ENCODE data around the gene CRELD2.
"Not testable (repeated sequence)": the region's sequence is repeated elsewhere in the genome, so short reads cannot be mapped to it uniquely, and the experiment has no call there.

The CRELD2 gene

DNA sequence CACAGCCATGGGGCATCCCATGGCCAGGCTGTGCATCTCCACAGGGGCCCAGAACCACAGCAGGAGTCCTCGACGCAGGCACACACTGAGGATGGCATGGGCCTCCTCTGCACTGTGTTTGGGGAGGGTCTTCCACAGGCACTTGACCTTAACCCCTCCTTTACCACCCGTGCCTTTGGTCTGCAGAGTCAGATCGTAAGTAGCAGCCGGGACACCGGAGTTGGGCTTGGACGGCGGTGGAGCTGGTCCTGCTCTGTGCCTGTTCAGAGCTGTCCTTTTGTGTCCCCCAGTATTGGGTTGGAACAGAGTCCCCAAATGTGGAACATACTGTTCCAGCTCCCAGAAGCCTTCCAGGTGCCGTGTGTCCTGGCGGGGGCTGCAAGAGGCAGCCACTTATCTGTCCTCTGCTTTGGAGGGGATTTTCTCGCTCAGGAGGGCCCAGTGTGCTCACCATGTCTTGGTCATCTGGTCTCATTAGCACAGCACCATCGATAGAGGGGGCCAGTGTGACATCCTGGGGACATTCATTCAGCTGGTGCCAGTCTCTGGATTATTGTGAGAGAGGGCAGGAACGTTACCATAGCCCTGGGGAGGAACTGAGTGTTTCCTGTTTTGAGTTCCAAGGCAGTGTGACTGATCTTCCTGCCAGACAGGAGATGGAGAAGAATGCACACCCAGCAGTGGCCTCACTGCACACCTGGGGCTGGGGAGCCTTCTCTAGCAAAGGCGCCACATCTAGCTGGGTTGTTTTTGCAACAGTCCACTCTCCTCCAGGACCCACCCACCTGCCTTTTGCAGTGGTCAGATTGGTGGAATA lies 12.4 kb downstream of the CRELD2 start:
- peak; percentile 26 for DNase-seq (ENCODE audit: low read depth)

DNA sequence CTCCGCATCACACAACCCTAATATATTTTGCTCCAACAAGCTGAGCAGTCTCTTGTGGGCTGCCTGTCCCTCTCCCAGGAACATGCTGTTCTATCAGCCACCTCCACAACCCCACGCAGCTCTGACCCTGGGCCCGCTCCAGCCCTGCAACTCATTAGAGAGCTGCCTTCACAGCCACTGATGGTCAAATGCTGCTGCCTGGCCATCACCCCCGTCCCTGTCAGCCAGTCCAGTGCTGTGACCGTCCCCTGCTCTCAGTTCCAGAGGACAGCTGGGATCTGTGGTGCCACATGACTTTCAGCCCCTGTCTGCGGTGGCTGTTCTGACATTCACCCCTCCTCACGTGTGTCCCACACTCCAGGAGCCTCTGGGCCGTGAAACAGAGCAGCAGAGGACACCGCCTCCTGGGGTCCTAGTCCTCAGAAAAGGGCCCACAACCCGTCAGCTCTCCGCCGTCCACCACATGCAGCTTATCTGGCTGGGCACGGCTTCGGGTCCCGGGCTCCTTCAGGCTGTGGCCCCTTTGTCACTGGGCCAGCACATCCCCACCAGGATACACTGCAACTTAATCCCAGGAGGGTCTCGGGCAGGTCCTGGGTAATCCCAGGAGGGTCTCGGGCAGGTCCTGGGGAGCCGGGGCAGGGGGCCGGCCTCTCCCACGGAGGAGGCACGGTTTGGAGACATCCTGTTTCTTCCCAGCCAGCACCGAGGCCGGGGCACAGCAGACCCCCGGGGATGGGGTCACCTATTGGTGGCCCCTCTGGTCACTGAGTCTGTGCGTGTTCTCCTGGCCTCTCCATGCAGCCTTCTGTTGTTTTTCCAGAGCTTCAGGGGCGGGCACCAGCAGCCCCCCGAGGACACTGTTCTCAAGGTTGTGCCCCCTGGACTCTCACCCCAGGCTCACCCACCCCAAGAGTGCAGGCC lies 15.1 kb downstream of the CRELD2 start:
- DNase-seq (ENCODE audit: low read depth): no peak

DNA sequence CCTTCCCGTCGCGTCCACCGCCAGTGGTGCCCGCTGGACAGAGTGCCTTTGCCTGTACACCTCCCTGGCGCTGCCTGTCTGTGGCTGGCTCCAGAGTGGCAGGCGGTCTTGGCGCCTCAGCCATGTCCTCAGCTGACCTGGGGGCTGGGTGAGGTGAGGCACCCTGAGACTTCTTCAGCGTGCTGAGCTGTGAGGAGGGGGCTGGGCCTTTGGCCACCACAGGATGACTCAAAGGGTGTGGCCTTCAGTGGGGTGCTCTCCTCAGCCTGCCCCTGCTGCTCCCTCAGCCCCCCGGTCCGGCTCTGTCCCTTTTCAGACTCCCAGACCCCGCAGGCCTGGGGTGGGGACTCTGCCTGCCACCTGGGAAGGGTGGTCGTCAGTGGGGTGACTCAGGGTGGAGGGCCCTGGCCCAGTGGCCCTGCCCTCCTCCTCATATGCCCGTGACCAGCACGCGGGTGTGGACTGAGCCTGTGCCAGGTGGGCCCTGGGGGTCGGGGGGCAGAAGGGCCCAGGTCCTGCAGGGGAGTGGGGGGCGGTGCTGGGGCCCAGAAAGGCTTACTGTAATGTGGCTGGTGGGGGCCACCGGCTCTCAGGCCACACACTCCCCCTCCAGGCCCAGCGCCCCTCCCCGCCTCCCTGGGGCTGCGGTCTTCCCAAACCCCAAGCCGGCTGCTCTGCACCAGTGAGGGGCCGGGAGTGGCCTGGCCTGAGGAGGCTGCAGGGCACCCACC lies 15.9 kb downstream of the CRELD2 start:
- DNase-seq (ENCODE audit: low read depth): peak; percentile 78

DNA sequence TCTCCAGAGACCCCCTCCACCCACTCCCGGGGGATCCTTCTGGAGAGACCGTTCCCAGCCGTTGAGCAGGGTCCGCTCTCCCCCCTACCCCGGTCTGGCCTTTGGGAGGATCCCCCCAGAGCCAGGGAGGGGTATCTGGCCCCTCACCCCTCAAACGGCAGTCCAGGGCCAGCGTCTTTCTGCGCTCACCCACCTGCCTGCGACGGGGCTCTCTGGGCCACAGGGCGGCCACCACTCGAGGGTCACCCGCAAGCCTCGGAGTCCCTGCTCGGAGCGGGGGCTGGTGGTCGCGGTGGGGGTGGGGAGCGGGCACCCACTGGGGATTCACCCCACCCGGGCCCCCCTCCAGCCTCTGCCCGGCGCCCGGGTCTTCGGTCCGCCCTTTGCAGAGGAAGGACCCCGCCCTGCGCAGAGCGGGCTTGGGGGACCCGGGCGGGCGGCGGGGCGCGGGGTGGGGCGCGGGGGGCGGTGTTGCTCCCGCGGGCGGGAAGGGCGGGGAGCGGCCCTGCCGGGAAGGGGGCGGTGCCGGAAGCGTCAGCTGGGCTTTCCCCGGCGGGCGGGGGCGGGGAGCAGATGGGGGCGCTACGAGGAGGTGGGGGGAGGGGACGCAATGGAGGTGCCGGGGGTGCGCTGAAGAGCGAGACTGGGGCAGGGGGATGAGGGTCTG lies 16.6 kb downstream of the CRELD2 start:
- DNase-seq (ENCODE audit: low read depth): peak; percentile 36

DNA sequence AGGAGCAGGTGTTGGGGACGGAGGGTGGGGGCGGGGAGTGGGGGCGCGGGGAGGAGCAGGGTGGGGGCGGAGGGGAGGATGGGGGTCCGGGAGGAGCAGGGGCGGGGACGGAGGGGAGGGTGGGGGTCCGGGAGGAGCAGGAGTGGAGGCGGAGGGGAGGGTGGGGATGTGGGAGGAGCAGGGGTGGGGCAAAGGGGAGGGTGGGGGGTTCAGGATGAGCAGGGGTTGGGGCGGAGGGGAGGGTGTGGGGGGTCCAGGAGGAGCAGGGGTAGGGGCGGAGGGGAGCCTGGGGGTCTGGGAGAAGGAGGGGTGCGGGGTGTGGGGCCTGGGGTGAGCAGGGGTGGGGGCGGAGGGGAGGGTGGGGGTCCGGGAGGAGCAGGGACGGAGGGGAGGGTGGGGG lies 17.1 kb downstream of the CRELD2 start:
- DNase-seq (ENCODE audit: low read depth): no peak

DNA sequence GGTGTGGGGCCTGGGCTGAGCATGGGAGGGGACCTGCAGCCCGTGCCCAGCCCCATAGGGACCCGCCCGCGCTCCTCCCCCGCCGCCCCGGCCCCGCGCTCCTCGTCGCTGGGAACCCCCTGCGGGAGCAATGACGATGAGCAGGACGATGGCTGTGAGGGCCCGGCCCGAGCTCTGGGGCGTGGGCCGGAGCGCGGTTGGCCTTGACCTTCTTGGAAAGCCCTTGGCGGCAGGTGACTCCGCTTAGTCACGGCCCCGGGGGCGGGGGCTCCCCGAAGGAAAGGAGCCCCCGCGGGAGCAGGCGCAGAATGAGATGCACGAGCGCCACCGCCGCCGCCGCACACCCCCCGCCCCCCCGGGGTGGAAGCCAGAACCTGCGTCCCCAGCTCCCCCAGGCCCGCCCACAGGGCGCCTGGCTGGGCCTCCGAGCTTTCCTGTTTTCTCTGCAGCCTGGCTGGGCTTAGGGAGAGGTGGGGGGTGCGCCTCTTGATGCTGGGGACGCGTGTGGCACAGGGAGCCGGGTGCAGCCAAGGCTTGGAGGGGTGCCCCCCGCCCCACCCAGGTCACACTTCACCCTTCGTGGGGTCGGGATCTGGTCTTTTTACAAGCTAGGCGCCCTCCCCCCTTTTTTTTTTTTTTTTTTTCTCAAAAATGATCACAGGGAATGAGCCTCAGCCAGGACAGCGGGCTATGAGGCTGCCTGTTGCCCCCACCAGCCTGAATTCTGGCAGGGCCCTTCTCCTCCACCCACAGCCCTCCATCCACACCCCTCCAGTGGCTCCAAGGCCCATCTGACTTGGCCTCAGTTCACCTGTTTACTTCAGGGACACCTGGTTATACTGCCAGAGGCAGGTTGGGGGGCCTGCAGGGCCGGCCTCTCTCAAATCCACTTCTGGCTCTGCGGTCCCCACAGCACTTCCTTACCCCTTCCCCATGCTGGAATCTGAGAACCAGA lies 17.9 kb downstream of the CRELD2 start:
- DNase-seq (ENCODE audit: low read depth): peak; percentile 68

DNA sequence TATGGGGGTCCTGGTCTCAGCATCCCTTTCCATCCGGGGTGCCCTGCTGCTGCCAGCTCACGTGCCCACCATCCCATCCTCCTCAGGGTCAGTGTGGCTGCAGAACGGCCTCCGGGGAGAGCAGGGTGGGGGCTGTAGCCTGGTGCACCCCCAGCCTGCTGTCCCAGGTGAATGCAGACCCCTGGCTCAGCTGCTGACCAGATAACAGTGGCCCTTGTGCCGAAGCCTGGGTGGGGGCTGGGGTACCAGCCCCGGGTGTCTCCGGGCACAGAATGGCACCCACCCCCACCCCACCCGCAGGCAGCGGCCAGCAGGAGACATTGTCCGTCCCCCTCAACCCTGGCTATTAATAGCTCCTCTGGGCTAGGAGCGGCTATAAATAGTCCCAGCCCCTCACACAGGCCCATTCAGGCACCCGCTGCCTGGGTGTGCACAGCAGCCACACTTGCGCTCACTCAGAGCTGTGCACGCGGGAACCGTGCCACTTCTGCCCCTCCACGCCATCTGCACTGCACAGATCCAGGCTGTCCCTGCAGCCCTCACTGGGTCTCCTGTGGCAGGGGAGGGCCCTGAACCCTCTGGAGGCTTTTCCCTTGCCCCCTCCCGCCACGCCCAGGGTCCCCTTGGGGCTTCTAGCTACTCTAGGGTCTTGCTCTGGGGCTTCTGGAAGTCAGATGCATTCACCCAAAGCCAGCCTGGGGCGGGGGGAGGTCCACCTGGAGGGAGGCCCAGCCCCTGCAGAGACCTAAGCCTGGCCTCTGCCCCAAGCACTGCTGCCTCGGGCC lies 18.7 kb downstream of the CRELD2 start:
- DNase-seq (ENCODE audit: low read depth): no peak

DNA sequence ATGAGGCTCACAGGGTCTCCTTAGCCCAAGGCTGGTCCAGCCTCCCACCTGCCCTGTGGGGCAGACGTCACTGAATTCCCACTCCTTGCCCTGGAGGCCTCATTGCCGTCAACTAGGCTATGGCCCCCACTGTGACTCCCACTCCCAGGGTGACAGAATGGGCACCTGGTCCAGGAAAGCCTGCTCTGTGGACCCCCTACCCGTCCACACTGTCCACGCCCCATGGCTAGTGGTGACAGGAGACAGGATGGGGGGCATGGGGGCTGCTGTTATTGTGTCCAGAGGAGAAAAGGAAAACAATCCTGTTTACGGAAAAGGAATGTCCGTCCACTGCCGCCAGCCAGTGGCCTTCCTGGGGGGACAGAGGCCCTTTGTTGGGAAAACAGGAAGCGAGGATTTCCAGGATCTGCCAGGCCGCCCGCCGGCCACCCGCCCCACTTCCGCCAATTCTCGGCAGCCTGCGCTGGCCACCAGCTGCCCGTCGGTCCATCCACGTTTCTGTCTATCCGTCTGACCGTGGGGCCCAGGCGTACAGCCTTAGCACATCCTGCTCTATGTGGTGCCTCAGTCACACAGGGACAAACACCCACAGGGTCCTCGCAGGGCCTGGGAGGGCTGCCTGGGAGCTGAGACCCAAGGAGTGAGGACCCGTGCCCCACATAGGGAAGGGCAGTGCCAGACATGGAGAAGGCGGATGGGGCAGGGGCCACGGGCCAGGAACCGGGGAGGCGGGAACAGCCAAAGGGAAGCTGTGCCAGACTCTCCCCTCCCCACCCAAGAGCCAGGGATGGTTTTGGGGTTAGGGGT lies 19.5 kb downstream of the CRELD2 start:
- no peak for DNase-seq (ENCODE audit: low read depth)

DNA sequence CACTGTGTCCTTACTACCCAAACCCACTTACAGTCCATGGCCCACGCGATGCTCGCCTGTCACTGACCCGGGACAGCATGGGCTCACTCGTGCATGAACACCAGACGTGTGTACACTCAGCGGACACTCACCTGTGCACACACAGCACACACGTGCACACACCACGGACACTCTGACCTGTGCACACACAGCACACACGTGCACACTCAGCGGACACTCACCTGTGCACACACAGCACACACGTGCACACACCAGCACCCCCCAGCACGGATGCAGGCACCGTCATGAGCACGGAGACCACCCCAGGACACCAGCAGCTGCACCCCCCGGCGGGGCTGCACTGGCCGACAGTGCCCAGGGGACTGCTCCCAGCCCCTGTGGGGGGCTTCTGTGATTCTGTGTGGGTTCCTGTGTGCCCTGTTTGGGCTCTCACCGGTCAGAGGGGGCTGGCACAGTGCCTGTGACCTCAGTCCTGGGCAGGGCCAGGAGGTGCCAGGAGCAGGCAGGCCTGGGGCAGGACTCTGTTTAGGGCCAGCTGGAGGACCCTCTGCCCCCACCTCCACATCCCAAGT lies 20.2 kb downstream of the CRELD2 start:
- DNase-seq (ENCODE audit: low read depth): no peak

DNA sequence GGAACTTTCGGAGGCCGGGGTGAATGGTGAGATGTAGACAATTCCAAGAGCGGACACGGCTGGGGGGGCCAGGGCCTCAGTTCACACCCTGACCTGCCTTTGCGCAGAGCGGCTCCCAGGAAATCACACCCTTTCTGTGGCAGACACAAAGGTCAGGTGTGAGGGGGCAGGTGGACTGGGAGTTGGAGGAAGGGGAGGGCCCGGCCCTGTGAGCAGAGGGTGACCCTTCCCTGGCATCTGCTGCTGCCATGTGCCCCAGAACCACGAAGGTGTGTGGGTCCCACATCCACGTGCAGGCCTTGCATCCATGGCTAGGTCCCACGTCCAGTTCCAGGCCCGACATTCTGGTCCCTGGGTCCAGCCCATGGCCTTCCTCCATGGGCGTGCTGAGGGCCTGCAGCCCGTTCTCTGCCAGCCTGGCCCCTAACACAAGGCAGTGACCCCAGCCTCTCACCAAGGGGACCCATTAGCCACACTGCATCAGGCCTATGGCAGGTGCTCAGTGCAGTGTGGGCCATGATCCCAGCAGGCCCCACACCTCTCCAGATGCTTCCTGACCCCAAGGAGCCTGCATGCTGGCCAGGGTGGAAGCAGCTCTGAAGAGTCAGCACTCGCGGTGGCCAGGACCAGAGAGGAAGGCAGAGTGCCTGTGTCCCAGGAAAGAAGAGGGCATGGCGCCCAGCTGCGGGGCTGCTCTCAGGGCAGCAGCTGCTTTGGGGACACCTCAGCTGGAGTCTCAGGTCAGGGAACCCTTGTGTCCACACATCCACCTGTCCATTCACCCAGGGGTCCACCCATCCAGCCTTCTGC lies 23.3 kb downstream of the CRELD2 start:
- DNase-seq (ENCODE audit: low read depth): no peak

DNA sequence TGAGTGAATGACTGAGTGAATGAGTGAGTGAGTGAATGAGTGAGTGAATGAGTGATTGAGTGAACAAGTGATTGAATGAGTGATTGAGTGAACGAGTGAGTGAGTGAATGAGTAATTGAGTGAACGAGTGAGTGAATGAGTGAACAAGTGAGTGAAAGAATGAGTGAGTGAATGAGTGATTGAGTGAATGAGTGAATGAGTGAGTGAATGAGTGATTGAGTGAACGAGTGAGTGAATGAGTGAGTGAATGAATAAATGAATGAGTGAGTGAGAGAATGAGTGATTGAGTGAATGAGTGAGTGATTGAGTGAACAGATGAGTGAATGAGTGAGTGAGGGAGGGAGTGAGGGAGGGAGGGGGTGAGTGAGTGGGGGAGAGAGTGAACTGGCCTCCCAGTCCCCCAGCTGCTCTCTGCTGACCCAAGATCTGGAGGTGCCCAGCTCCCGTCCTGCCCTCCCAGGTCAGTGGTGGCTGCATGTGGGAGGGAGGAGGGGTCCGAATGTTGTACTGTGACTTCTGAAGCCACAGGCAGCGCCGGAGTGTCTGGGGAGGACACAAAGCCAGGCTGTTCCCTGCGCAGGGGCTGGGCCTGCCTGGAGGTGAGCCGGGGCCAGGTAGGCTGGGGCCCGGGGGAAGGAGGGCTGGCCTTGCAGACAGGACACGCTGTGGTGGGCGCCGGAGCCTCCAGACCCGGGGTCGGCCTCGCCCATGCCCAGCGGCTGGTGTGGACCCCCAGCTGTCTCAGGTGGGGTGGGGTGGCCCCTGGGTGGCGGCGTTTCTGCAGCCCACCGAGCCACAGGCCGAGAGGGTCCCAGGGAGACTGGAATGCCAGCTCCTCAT lies 24.4 kb downstream of the CRELD2 start:
- no peak for DNase-seq (ENCODE audit: low read depth)

DNA sequence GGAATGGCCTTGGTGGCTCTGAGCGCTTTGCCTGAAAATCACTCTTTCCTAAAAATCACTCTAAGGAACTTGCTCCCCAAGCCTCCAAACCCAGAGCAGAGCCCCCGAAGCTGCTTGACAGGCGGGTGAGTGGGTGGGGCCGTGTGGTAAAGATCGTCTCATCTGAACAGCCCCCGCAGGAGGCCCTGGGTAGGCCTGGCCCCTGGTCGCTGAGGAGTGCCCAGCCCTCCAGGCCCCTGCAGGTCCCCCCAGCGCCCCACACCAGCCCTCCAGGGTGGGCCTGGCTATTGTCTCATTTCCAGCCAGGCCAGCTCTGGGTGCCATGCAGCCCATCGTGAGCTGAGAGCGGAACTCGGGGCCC lies 25.0 kb downstream of the CRELD2 start:
- DNase-seq (ENCODE audit: low read depth): no peak

DNA sequence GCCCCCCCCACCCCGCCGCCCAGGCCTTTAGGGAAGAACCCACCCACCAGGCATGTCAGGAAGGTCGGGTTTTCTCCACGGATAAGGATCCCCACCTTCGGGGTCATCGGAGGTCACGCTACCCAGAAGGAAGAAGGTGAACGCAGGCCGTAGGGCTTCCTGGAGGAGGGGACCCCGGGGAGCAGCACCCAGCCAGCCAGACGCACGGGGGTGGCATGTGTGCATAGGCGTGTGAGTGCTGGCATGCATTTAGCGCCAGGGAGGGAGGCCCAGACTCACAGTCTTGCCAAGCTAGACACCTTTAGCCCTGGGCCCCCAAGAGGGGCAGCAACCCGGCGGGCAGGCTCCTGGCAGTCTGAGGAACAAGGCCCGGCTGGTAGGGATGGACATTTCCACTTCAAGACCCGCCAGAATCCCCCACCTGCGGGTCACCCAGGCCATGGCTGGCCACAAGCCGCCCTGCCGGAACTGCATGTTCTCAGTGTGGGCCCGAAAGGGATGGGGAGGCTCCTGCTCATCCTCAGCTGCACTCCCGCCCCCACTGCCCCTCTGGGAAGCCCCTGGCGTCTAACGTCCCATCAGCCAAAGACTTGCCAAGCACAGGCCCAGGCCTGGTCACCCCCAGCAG lies 25.5 kb downstream of the CRELD2 start:
- DNase-seq (ENCODE audit: low read depth): no peak

DNA sequence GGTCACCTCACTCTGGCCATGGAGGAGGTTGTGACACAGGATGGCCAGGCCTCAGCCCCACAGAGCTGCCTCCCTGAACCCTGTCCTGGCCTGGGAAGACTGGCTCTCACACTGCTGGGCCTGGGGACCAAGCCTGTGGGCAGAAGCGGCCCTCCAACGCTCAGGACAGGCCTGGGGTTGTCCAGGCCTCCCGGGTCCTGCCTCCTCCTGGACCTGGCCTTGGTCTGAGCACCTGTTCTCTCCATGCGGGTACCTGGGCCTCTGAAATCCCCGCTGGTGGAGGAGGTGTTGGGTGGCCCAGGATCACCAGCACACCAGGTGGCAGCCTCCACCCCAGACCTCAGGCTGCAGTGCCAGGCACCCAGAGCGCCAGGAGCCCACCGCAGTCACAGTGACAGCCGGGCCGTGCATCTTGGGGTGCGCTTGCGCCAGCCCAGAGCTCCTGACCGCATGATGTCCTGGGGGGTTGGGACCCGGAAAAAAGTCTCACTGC lies 26.0 kb downstream of the CRELD2 start:
- DNase-seq (ENCODE audit: low read depth): no peak

DNA sequence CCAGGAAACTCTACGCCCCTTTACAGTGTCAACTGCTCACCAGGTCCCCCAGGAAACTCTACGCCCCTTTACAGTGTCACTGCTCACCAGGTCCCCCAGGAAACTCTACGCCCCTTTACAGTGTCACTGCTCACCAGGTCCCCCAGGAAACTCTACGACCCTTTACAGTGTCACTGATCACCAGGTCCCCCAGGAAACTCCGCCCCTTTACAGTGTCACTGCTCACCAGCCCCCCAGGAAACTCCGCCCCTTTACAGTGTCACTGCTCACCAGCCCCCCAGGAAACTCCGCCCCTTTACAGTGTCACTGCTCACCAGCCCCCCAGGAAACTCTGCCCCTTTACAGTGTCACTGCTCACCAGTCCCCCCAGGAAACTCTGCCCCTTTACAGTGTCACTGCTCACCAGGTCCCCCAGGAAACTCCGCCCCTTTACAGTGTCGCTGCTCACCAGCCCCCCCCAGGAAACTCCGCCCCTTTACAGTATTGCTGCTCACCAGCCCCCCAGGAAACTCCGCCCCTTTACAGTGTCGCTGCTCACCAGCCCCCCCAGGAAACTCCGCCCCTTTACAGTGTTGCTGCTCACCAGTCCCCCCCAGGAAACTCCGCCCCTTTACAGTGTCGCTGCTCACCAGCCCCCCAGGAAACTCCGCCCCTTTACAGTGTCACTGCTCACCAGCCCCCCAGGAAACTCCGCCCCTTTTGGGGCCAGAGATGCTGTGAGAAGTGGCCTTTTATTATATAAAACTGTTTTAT lies 26.8 kb downstream of the CRELD2 start:
- DNase-seq (ENCODE audit: low read depth): not testable (repeated sequence)

Data from amniotic epithelial cell (primary cell).